HG02970 (cell line): ENCODE data around the gene OAS2.

Experiments
- ATAC-seq: cut with Tn5 transposase; IDR thresholded peaks from one replicate; pipeline ENCODE4 v1.9.1; 2021; ENCODE audit warnings: mild to moderate bottlenecking, moderate library complexity, moderate number of reproducible peaks; ENCODE audit not compliant: unreplicated experiment, low FRiP score

The OAS2 gene

DNA sequence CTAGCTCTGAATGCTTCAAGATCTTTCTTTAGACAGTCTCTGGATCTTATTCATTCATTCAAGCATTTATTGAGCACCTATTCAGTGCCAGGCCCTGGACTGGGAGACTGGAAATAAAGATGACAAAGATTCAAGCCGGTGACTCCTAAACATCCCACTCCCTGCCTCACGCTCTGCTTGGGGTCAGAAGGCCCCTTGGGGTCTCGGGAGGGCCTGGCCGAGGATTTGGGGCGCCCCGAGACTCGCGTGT, 78.0 kb downstream of the OAS2 start:
- ATAC-seq: no peak

DNA sequence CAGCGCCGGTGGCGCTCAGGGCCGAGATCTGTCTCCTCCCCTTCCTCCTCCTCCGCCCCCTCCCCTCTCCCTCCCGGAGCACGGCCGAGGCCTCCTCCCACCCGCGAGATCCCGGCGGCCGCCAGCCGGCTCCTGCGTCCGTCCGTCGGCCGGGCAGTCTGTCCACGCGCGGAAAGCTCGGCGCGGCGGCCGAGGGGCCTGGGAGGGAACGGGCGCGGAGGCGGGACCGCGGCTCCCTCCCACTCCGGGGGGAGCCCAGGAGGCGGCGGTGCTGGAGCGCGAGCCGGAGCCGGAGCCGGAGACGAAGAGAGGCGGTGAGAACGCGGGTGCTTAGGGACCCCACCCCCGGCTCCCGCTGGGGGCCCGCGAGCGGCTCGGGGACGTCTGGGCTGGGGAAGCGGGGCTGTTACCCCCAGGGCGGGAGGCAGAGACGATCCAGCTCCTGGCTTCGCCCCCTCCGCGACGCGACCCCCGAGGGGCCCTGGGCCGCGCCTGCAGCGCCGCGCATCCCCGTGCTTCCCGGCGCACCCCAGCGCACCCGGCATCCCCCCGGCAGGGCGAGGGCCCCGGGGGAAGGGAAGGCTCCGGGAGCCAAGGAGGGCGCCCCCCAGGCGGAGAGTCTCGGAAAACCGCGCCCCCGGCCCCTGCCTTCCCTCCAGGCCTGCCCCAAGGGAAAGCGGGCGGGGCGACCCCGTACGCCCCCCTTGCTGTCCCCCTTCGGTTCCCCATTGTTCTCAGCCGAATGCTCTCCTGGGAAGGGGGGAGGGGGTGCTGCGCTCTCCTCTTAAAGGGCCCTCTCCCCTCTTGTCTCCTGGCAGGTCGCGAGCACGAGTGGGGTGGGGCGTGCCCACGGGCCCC, 78.5 kb downstream of the OAS2 start, which contains the start of gene DTX1:
Gene DTX1, plus strand, starts transcription at position 100 of the 858 bp plus-strand sequence. CDS start 1,463 bp downstream, outside the sequence.
- no peak for ATAC-seq

DNA sequence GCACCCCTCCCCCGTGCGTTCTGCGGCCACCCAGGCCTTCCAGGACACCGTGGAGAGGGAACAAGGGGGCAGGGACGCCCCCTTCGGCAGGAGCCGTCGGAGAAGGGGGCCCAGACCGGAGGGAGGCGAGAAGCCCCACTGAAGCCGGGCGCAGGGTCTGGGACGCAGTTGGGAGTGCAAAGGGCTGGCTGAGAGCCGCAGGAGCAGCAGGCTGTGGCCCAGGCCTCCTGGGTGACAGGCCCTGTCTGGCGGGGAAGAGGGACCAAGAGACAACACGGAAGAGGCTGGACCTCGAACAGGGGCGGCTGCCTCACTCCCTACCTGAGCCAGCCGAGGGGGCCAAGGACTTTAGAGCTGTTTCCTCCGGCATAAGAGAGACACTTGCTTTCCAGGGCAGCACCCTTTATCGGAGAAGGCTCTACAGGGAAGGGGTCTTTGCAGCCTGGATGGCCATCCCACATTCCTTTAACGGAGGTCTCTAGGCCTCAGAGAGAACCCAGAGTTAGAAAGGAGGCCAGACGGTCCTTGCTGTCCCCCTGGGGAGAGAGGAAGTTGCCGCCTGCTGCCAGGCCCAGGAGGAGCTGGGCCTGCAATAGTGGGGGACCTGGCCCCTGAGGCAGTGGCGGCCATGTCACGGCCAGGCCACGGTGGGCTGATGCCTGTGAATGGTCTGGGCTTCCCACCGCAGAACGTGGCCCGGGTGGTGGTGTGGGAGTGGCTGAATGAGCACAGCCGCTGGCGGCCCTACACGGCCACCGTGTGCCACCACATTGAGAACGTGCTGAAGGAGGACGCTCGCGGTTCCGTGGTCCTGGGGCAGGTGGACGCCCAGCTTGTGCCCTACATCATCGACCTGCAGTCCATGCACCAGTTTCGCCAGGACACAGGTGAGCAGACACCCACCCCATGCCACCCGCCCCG, 79.5 kb downstream of the OAS2 start:
- ATAC-seq: no peak

DNA sequence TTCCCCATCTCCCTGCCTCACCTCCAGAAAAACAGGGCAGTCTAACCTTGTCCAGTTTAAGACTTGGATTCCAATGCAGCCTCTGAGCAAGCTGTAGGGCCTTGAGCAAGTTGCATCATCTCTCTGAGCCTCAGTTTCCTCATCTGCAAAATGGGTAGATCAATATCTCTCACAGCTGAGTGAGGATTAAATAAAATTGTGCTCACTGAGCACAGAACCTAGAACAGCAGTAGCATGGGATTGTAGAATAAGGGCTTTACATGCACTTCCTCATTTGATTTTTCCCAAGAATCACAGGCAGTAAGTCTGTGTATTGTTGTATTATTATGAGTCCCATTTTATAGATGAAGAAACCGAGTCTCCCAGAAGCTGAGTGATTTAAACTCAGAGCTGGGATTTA, 80.2 kb downstream of the OAS2 start:
- ATAC-seq: no peak

DNA sequence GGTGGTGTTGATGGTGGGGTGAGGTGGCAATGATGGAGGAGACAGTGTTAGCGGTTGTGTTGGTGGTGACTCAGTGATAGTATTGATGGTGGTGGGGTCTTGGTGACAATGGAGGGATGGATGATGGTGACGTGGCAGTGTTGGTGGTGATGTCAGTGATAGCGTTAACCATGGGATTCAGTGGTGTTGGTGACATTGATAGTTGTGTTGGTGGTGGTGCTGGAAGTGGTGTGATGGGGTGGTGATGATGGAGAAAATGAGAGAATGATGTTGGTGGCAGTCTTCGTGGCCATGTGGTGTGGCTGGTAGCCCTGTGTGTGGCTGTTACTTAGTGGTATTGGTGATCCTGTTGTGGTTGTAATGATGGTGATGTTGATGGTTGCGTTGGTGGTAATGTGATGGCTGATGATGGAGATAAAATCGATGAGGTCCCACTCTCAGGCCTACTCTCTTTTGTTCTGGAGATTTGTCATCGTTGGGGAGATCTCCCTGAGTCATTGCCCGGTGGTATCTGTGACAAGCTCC, 80.8 kb downstream of the OAS2 start:
- ATAC-seq: no peak

DNA sequence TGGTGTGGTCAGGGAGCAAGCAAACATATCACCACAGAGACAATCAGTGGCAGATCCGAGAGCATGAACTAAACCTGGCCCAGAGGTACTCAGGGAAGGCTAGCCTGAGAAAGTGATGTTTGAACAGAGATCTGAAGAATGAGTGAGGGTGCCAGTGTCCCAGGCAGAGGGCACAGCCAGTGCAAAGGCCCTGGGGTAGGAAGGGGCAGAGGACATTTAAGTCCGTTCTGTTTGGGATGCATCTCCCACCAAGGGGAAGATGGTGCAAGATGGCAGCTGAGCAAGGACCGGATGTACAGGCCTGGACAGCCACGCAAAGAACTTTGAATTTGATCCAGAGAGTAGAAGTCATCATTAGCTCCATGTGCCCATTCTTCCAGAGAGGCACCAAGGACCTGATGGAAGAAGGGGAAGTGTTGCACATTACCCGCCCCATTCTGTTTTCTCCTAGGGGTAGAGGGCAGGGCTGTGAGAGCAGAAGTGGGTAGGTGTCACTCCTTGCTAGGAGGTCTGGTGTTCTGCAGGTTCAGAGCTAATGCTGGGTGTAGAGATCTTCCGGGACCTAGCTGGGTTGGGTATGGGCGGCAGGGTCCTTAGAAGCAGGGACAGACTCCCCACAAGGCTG, 82.1 kb downstream of the OAS2 start:
- ATAC-seq: no peak

DNA sequence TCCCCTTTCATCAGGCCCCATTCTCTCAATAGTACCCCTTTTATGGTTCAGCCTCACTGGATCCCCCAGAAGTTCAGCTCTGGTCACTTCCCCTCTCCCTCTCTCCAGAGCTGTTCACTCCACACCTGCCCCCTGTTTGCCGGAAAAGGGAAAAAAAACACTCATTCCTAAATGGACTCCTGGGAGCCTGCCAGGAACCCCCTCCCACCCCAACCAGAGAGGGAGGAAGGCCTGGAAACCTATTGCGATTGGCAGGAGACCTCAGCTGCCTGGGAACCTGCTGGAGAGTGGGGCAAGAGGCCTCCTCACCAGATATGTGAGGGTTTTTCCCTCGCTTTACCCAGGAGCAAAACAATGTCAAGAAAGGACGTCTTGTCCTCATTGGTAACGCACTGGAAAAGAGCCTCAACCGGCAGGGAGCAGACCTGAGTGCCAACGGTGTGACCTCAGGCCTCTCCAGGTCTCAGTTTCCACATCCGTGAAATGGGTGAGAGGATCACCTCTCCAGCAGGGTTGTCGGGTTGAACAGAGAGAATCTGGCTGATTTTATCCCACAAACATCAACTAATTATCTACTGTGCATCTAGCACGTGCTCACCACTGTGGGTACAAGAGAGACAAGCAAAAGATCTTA, 82.9 kb downstream of the OAS2 start:
- no peak for ATAC-seq
